Loucy (cell line): Measurements from ENCODE around the gene PFKFB2.

ENCODE experiments used
- H2AFZ ChIP-seq: fragments of 200-600 bp; sonication (generic); 2 replicates; pipeline ENCODE4 v1.6.0; 2016; ENCODE audit warnings: antibody characterized with exemption, mild to moderate bottlenecking, low read length, moderate library complexity
- H3F3A ChIP-seq: fragments of 200-600 bp; 2 replicates; pipeline ENCODE4 v1.6.0; 2016; ENCODE audit warnings: antibody characterized with exemption, low read depth, mild to moderate bottlenecking
- H3K27me3 ChIP-seq: fragments of 200-600 bp; sonication (generic); 2 replicates; pipeline ENCODE4 v1.6.1; 2014; ENCODE audit warnings: low read length, mild to moderate bottlenecking; ENCODE audit not compliant: insufficient read depth, poor library complexity, severe bottlenecking
- H3K36me3 ChIP-seq: fragments of 200-600 bp; sonication (generic); 2 replicates; pipeline ENCODE4 v1.6.1; 2016; ENCODE audit warnings: low read length; ENCODE audit not compliant: insufficient read depth
- H3K4me1 ChIP-seq: fragments of 200-600 bp; sonication (generic); 2 replicates; pipeline ENCODE4 v1.5.1; 2014; ENCODE audit warnings: low read length, mild to moderate bottlenecking; ENCODE audit not compliant: insufficient read depth, poor library complexity, severe bottlenecking
- H3K4me2 ChIP-seq: fragments of 200-600 bp; sonication (generic); 2 replicates; pipeline ENCODE4 v1.6.0; 2014; ENCODE audit warnings: antibody characterized with exemption, low read length, low read depth, mild to moderate bottlenecking; ENCODE audit not compliant: poor library complexity, severe bottlenecking
- H3K4me3 ChIP-seq: fragments of 200-600 bp; sonication (generic); 2 replicates; pipeline ENCODE4 v1.5.1; 2014; ENCODE audit warnings: low read length, mild to moderate bottlenecking, mixed read lengths; ENCODE audit not compliant: poor library complexity, severe bottlenecking
- H3K79me2 ChIP-seq: fragments of 200-600 bp; sonication (generic); 2 replicates; pipeline ENCODE4 v1.6.1; 2014; ENCODE audit warnings: low read length; ENCODE audit not compliant: insufficient read depth
- H3K9ac ChIP-seq: fragments of 200-600 bp; sonication (generic); 2 replicates; pipeline ENCODE4 v1.6.0; 2014; ENCODE audit warnings: mild to moderate bottlenecking, low read depth, low read length, moderate library complexity; ENCODE audit not compliant: poor library complexity, severe bottlenecking
- H3K9me2 ChIP-seq: fragments of 200-600 bp; sonication (generic); replicated peaks from 2 replicates; pipeline ENCODE4 v1.6.1; 2016; ENCODE audit warnings: low read depth, low read length, mixed read lengths
- H3K9me3 ChIP-seq: fragments of 200-600 bp; sonication (generic); 2 replicates; pipeline ENCODE4 v1.6.1; 2014; ENCODE audit warnings: mild to moderate bottlenecking, antibody characterized with exemption, low read length, low read depth; ENCODE audit not compliant: insufficient read depth
- H4K20me1 ChIP-seq: fragments of 200-600 bp; sonication (generic); 2 replicates; pipeline ENCODE4 v1.6.0; 2014; ENCODE audit warnings: antibody characterized with exemption, low read length, mild to moderate bottlenecking; ENCODE audit not compliant: insufficient read depth, poor library complexity, severe bottlenecking
- EZH2phosphoT487 ChIP-seq: fragments of 200-600 bp; IDR thresholded peaks from 2 replicates; pipeline ENCODE4 v1.6.1; 2018; ENCODE audit warnings: antibody characterized with exemption, mild to moderate bottlenecking, moderate library complexity, borderline replicate concordance
- TF ChIP-seq, protein P1 (sequence below): fragments of 200-600 bp; sonication (generic); conservative IDR thresholded peaks from 2 replicates; pipeline ENCODE4 v1.5.1; 2014; ENCODE audit warnings: mild to moderate bottlenecking, antibody characterized with exemption, low read length

The PFKFB2 gene

GRCh38 chr1:207077470-207078377 is 24.6 kb downstream of the PFKFB2 start:
- no peaks in the 10 kb centered on the region for H3F3A ChIP-seq
- H2AFZ ChIP-seq, result no peak overlapping the region
- no peaks in the 10 kb centered on the region for H3K9me3 ChIP-seq
- H3K4me3 ChIP-seq, result no peak overlapping the region
- H4K20me1 ChIP-seq, result no peaks in the 10 kb centered on the region
- no peak for TF ChIP-seq EZH2phosphoT487
- TF ChIP-seq, protein P1, sequence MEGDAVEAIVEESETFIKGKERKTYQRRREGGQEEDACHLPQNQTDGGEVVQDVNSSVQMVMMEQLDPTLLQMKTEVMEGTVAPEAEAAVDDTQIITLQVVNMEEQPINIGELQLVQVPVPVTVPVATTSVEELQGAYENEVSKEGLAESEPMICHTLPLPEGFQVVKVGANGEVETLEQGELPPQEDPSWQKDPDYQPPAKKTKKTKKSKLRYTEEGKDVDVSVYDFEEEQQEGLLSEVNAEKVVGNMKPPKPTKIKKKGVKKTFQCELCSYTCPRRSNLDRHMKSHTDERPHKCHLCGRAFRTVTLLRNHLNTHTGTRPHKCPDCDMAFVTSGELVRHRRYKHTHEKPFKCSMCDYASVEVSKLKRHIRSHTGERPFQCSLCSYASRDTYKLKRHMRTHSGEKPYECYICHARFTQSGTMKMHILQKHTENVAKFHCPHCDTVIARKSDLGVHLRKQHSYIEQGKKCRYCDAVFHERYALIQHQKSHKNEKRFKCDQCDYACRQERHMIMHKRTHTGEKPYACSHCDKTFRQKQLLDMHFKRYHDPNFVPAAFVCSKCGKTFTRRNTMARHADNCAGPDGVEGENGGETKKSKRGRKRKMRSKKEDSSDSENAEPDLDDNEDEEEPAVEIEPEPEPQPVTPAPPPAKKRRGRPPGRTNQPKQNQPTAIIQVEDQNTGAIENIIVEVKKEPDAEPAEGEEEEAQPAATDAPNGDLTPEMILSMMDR, result peak; percentile 90
- H3K79me2 ChIP-seq, result no peaks in the 10 kb centered on the region
- H3K4me2 ChIP-seq, result no peak overlapping the region
- H3K27me3 ChIP-seq, result no peaks in the 10 kb centered on the region
- no peaks in the 10 kb centered on the region for H3K36me3 ChIP-seq
- no peak overlapping the region for H3K9ac ChIP-seq
- no peaks in the 10 kb centered on the region for H3K9me2 ChIP-seq
- no peaks in the 10 kb centered on the region for H3K4me1 ChIP-seq

GRCh38 chr1:207078578-207079132 is 25.6 kb downstream of the PFKFB2 start:
- Histone ChIP-seq H3K9me3 (no peaks in the 10 kb centered on the region), H3K4me2 (no peak overlapping the region), H3F3A (no peaks in the 10 kb centered on the region), H3K27me3 (no peaks in the 10 kb centered on the region), H4K20me1 (no peaks in the 10 kb centered on the region), H3K36me3 (no peaks in the 10 kb centered on the region), H3K9me2 (no peaks in the 10 kb centered on the region), H3K9ac (no peak overlapping the region), H3K79me2 (no peaks in the 10 kb centered on the region), H2AFZ (no peak overlapping the region), H3K4me3 (no peak overlapping the region), H3K4me1 (no peaks in the 10 kb centered on the region)
- TF ChIP-seq, protein P1, result no peak
- no peak for TF ChIP-seq EZH2phosphoT487

DNA sequence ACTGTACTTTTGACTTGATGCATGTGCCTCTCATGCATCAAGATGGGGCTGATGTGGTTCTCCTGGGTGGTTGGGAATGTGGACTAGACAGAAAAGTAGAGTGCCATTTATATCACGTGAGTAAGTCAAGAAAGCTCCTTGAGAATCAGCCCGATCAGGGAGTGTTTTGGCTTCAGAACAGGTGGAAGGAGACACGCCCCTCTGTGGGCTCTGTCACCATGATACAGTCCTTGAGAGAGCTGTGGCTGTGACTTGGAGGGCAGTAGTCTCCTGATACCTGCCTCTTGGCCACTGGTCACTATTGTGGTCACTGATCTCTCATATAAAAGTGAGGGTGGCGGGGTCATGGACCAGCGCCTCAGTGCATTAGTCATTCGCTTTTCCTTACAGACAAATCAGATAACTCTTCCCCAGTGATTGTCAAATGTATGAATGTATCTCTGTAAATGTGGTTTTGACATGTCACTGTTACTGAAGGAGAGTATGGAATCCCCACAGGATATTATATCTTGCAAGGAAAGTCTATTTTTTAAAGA is 26.7 kb downstream of the PFKFB2 start:
- Histone ChIP-seq H3K4me2 (no peak overlapping the region), H3K9me3 (no peaks in the 10 kb centered on the region), H3K9ac (no peak overlapping the region), H3K79me2 (no peaks in the 10 kb centered on the region), H3K4me3 (no peak overlapping the region), H3K9me2 (no peaks in the 10 kb centered on the region), H3F3A (no peaks in the 10 kb centered on the region), H4K20me1 (no peaks in the 10 kb centered on the region), H3K36me3 (no peaks in the 10 kb centered on the region), H3K27me3 (no peaks in the 10 kb centered on the region), H2AFZ (no peak overlapping the region), H3K4me1 (no peaks in the 10 kb centered on the region)
- TF ChIP-seq EZH2phosphoT487, result no peak
- TF ChIP-seq, protein P1, result no peak
